ENCODE results near the gene MUC5AC.

GRCh38 chr11:1157645-1158591 lies at the start of gene MUC5AC:
- TF ChIP-seq CTCF (IDR thresholded peaks at IDR 0.05; ENCODE audit: poor library complexity, severe bottlenecking) (no peak), SMC3 (conservative IDR thresholded peaks at IDR 0.05; ENCODE audit: poor library complexity) (no peak), MXI1 (conservative IDR thresholded peaks at IDR 0.05; ENCODE audit: poor library complexity, severe bottlenecking) (no peak), REST (IDR thresholded peaks at IDR 0.05; ENCODE audit: borderline replicate concordance) (no peak), POLR2AphosphoS5 (IDR thresholded peaks at IDR 0.05) (no peak), TAF1 (IDR thresholded peaks at IDR 0.05; ENCODE audit: low read depth) (no peak)
